ENCODE results near the gene OR5K2.

GRCh38 chr3:98541695-98542094, 44.2 kb downstream of the OR5K2 start:
- TF ChIP-seq CTCF (IDR thresholded peaks at IDR 0.05) (no peak), POLR2AphosphoS2 (conservative IDR thresholded peaks at IDR 0.05; ENCODE audit: low read length) (no peak), POLR2A (IDR thresholded peaks at IDR 0.05; ENCODE audit: low read length) (no peak), JUN (IDR thresholded peaks at IDR 0.05) (no peak), RFX5 (IDR thresholded peaks at IDR 0.05) (no peak), MAX (IDR thresholded peaks at IDR 0.05) (no peak), PHF8 (IDR thresholded peaks at IDR 0.05; ENCODE audit: borderline replicate concordance, low read depth) (no peak)
